CD8-positive, alpha-beta memory T cell (primary cell): ENCODE data around the gene PTCH1. TPM values are rescaled to one million over a fixed set of nuclear protein-coding genes. Genes with fewer than 3 reads are reported as not detected.

Source experiments
- CTCF ChIA-PET: fragments of 350-600 bp; sonication (Branson Sonifier 250); formaldehyde crosslinking; loops from one replicate; lab custom pipeline; 2021; ENCODE audit warnings: antibody characterized with exemption; lab: Charles Lee
- POLR2A ChIA-PET: fragments of 350-600 bp; sonication (Branson Sonifier 250); formaldehyde crosslinking; loops from one replicate; lab custom pipeline; 2021; ENCODE audit warnings: antibody characterized with exemption; lab: Charles Lee
- DNase-seq, 5 donors: peaks; one replicate each; pipeline versions ENCODE4 v3.0.0 to v3.0.0-alpha.2; 2020 to 2022; ENCODE audit warnings: mixed read lengths in 1 of 5
- H3K27ac ChIP-seq: one replicate; pipeline ENCODE4 v1.7.0; 2013; ENCODE audit warnings: low read depth, mild to moderate bottlenecking, low read length, moderate library complexity
- H3K27me3 ChIP-seq: 2 replicates; pipeline ENCODE4 v1.7.0; 2013; ENCODE audit warnings: low read length, mild to moderate bottlenecking; ENCODE audit not compliant: insufficient read depth, poor library complexity, severe bottlenecking
- H3K36me3 ChIP-seq: 2 replicates; pipeline ENCODE4 v1.7.0; 2013; ENCODE audit warnings: mild to moderate bottlenecking, low read length, moderate library complexity; ENCODE audit not compliant: insufficient read depth
- H3K4me1 ChIP-seq: 2 replicates; pipeline ENCODE4 v1.7.0; 2013; ENCODE audit warnings: mild to moderate bottlenecking, low read length, moderate library complexity; ENCODE audit not compliant: insufficient read depth
- H3K4me3 ChIP-seq: 2 replicates; pipeline ENCODE4 v1.7.0; 2013; ENCODE audit warnings: mild to moderate bottlenecking, low read length
- H3K9me3 ChIP-seq: 2 replicates; pipeline ENCODE4 v1.7.0; 2013; ENCODE audit warnings: mild to moderate bottlenecking, low read length
- H3K27ac Mint-ChIP-seq, 8 donors: one replicate each; pipeline ENCODE4 v1.8.0; 2020 to 2021; ENCODE audit warnings: mixed read lengths in 8 of 8, mild to moderate bottlenecking in 6 of 8, inconsistent platforms in 3 of 8, moderate library complexity in 3 of 8
- H3K27me3 Mint-ChIP-seq, 2 donors: one replicate each; pipeline ENCODE4 v1.8.0; 2020 to 2021; ENCODE audit warnings: mixed read lengths in 2 of 2, mild to moderate bottlenecking in 1 of 2, moderate library complexity in 1 of 2
- H3K36me3 Mint-ChIP-seq, 3 donors: one replicate each; pipeline ENCODE4 v1.8.0; 2020 to 2021; ENCODE audit warnings: mixed read lengths in 3 of 3, inconsistent platforms in 1 of 3, mild to moderate bottlenecking in 1 of 3
- H3K4me1 Mint-ChIP-seq, 3 donors: one replicate each; pipeline ENCODE4 v1.8.0; 2020 to 2021; ENCODE audit warnings: mixed read lengths in 3 of 3, inconsistent platforms in 1 of 3, mild to moderate bottlenecking in 1 of 3
- H3K4me3 Mint-ChIP-seq, 7 donors: one replicate each; pipeline ENCODE4 v1.8.0; 2020 to 2021; ENCODE audit warnings: mixed read lengths in 7 of 7, mild to moderate bottlenecking in 6 of 7, moderate library complexity in 4 of 7, inconsistent platforms in 2 of 7
- H3K9me3 Mint-ChIP-seq, 5 donors: one replicate each; pipeline ENCODE4 v1.8.0; 2020 to 2022; ENCODE audit warnings: mixed read lengths in 5 of 5, mild to moderate bottlenecking in 3 of 5, moderate library complexity in 2 of 5, inconsistent platforms in 1 of 5
- polyA plus RNA-seq: library from polyadenylated mRNA; unstranded; fragments of 300-500 nt; fragmentation: Illumina TruSeq; gene quantifications from one replicate; pipeline ENCODE4 v1.2.3, GENCODE V29; 2021
- total RNA-seq, 2 experiments: library from RNA; stranded (reverse); gene quantifications; one replicate each; pipeline ENCODE4 v1.2.3, GENCODE V29; 2021

The PTCH1 gene
- total and polyA plus RNA-seq, 3 experiments from 2014 or later: 7.1 to 23.3 (median 7.9) TPM

DNA sequence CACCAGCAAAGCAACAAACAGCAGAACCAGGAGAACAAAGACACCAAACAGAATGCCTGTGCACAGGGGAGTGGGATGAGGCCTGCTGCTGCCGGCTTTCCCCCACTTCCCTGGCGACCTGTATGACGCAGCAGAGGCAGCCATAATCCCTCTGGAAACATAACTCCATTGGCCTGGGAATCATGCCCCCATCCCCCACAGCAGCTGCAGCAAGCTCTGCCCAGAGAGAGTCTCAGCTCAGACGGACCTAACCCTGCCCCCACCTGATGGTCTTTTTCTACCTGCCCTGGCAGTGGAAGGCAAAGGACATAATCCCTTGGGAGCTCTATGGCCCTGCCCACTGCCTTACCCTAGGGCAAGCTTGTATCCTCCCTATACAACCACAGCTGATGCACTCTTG lies 117.5 kb downstream of the PTCH1 start:
- Mint-ChIP-seq H3K27me3 (peaks cover 20 to 64% of the 10 kb centered on the region in 2 donors), H3K27ac (no peak overlapping the region), H3K36me3 (peaks cover 0 to 13% (median 0%) of the 10 kb centered on the region in 3 donors), H3K4me1 (no peaks in the 10 kb centered on the region), H3K9me3 (peaks cover 0 to 13% (median 0%) of the 10 kb centered on the region in 5 donors), H3K4me3 (no peak overlapping the region)
- Histone ChIP-seq H3K36me3 (no peaks in the 10 kb centered on the region), H3K27me3 (no peaks in the 10 kb centered on the region), H3K27ac (no peak overlapping the region), H3K9me3 (no peaks in the 10 kb centered on the region), H3K4me3 (no peak overlapping the region), H3K4me1 (no peaks in the 10 kb centered on the region)
- no peak for DNase-seq
- ChIA-PET POLR2A (no interaction called here), CTCF (no interaction called here)

Other genes with a start within 250 kb of the PTCH1 start
- 10 to 100 TPM; 18.0 to 18.5 TPM for gene FANCC, start 199.3 kb downstream of the PTCH1 start, total RNA-seq
- gene FANCC, start 199.3 kb downstream of the PTCH1 start, polyA plus RNA-seq: 2.7 TPM